ENCODE measurements around the gene KLF4.

KLF4 gene

GRCh38 chr9:107487521-107488374, 1.8 kb downstream of the KLF4 start:
- no peak for DNase-seq (ENCODE audit: low read depth in 2 of 2)

GRCh38 chr9:107486674-107487520, 2.7 kb downstream of the KLF4 start:
- no peak for DNase-seq (ENCODE audit: low read depth in 2 of 2)

GRCh38 chr9:107485458-107486043, 4.0 kb downstream of the KLF4 start:
- no peak for DNase-seq (ENCODE audit: low read depth in 2 of 2)

GRCh38 chr9:107484117-107484723, 5.3 kb downstream of the KLF4 start:
- DNase-seq (ENCODE audit: low read depth in 2 of 2), result no peak

GRCh38 chr9:107483666-107484065, 5.9 kb downstream of the KLF4 start:
- DNase-seq (ENCODE audit: low read depth in 2 of 2), result no peak

GRCh38 chr9:107481035-107481434, 8.5 kb downstream of the KLF4 start:
- DNase-seq (ENCODE audit: low read depth in 2 of 2), result no peak

GRCh38 chr9:107480386-107480789, 9.2 kb downstream of the KLF4 start:
- DNase-seq (ENCODE audit: low read depth in 2 of 2), result no peak

- no peak for DNase-seq (ENCODE audit: low read depth in 2 of 2)
Measured at GRCh38 chr9:107478805-107479204, 10.8 kb downstream of the KLF4 start.

- DNase-seq (ENCODE audit: low read depth in 2 of 2), result no peak
Measured at GRCh38 chr9:107474124-107474523, 15.4 kb downstream of the KLF4 start.

- DNase-seq (ENCODE audit: low read depth in 2 of 2), result no peak
Measured at GRCh38 chr9:107472581-107473340, 16.8 kb downstream of the KLF4 start.

- DNase-seq (ENCODE audit: low read depth in 2 of 2), result no peak
Measured at GRCh38 chr9:107471552-107471951, 18.0 kb downstream of the KLF4 start.

- DNase-seq (ENCODE audit: low read depth in 2 of 2), result no peak
Measured at GRCh38 chr9:107467416-107467815, 22.2 kb downstream of the KLF4 start.

GRCh38 chr9:107466826-107467225, 22.7 kb downstream of the KLF4 start:
- DNase-seq (ENCODE audit: low read depth in 2 of 2), result no peak

- no peak for DNase-seq (ENCODE audit: low read depth in 2 of 2)
Measured at GRCh38 chr9:107465467-107466451, 23.8 kb downstream of the KLF4 start.

- DNase-seq (ENCODE audit: low read depth in 2 of 2), result no peak
Measured at GRCh38 chr9:107464516-107464915, 25.1 kb downstream of the KLF4 start.

GRCh38 chr9:107462691-107463090, 26.9 kb downstream of the KLF4 start:
- DNase-seq (ENCODE audit: low read depth in 2 of 2), result no peak

- no peak for DNase-seq (ENCODE audit: low read depth in 2 of 2)
Measured at GRCh38 chr9:107460153-107461023, 29.2 kb downstream of the KLF4 start.

- DNase-seq (ENCODE audit: low read depth in 2 of 2), result no peak
Measured at GRCh38 chr9:107455425-107456135, 34.0 kb downstream of the KLF4 start.

All from stimulated activated CD4-positive, alpha-beta T cell treated with anti-CD3 and anti-CD28 coated beads, Interleukin-1b, Interleukin-23, amount 100 ng/mL, for 1 hour (primary cell).